IPS-18c (cell line): ENCODE measurements around the gene MCM3.

Experiments used
- H3K4me3 ChIP-seq: 2 replicates; pipeline ENCODE4 v1.7.0; 2013; ENCODE audit warnings: low read depth, mild to moderate bottlenecking, low read length, moderate library complexity; ENCODE audit not compliant: insufficient read depth
- H3K9me3 ChIP-seq: one replicate; pipeline ENCODE4 v1.6.1; 2013; ENCODE audit warnings: mild to moderate bottlenecking, low read length, moderate library complexity; ENCODE audit not compliant: control insufficient read depth, insufficient read depth

Gene MCM3

DNA sequence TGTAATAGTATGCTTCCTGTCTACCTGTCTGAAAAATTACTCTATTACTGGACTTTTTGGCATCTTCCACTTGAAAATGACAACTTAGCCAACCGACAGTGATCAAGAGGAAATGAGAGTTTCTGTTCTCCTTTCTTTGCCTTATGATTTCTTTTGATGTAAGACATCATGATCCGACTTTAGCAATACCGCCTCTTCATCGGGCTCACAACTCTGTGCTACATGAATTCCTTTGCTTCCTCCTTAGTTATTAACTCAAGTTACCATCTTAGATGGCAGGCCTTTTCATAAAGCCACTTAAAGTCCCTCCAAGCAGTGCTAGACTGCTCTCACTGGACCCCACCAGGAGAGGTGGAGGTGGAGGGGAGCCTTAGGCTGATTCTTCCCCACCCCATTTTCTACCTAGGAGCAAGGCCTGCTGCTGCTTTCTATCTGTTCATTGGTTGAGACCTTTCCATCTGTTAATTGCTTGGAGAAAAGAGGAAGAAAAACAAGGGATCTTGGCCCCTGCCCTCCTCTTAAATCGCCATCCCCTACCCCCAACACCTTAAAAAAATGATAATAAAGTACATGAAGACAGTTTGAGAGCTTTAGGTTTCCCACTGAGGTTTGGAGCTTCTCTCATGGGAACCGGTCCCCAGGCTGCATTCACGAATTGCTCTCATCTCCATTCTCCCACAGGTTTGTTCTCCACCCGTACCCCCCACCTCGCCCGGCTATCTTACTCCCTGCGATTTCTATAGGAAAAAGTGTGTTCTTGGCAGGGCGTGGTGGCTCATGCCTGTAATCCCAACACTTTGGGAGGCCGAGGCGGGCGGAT lies 21.6 kb upstream of the MCM3 start:
- no peak overlapping the region for H3K4me3 ChIP-seq
- H3K9me3 ChIP-seq, result no peaks in the 10 kb centered on the region

DNA sequence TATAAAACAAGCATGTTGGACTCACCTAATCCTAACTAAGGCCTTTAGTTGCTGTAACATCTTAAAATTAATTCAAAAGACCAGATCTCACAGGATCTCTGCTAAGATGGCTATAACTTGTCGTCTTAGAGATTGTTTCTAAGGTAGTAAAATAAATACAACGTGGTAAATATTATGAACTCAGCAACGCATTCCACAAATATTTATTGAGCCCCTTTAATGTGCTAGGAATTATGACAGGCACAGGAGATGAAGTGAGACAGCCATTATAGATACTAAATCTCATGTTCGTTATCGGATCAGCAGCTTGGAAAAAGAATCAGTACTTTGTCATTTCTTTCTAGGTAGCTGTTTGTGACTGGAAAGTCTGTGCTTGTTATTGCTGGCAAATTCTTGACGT lies 20.9 kb upstream of the MCM3 start:
- H3K4me3 ChIP-seq, result no peak overlapping the region
- H3K9me3 ChIP-seq, result no peaks in the 10 kb centered on the region

DNA sequence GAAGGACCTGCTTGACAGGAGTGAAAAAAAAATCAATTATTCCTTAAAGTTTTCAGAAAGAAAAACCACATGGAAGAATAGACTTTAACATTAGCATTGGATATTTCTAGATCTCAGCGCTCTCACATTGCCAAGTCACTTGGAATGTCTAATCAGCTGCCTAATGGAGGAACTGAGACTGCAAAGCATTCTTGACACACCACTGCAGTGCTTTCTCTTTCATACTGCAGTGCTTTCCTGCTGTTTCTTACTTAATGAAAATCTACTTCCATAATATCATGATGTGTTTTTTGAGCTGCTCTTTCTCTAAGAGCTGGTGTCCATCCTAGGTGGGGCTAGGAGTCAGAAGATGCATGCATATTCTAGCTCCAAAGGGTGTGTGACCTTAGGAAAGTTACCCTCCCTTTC lies 20.4 kb upstream of the MCM3 start:
- no peaks in the 10 kb centered on the region for H3K9me3 ChIP-seq
- H3K4me3 ChIP-seq, result no peak overlapping the region

DNA sequence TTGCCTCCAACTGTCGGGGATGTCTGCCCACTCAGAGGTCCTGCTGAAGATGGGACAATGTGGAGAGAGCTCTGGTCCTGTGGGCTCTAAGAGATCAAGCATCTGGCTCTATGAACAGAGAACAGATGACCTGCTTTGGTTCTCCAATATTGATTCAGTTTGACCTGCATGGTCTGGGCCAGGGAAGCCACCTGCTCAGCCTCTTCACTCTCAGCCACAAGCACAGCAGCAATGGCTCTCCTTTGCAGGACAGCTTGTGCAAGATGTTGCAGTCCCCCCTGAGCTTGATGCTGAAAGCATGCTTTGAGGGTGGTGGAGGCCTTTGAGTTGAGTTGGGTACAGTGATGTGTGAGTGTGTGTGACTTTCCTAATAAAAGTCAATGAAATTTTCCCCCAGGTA lies 18.6 kb upstream of the MCM3 start:
- Histone ChIP-seq H3K4me3 (no peak overlapping the region), H3K9me3 (no peaks in the 10 kb centered on the region)

DNA sequence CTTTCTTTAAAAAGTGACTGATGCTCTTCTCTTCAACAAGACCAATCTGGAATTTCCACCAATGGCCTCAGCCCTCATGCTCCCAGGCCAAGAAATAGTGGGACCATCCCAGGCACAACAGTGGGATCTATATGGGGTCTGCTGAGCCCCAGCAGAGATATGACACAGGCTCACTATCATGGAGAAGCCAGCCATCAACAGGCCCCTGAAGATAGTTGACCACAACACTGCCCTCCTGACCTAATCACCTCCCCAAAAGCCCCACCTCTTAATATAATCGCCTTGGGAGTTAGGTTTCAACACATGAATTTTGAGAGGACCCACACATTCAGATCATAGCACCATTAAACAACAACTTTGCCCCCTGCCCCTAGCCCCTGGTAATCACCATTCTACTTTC lies 16.8 kb upstream of the MCM3 start:
- Histone ChIP-seq H3K4me3 (no peak overlapping the region), H3K9me3 (no peaks in the 10 kb centered on the region)

DNA sequence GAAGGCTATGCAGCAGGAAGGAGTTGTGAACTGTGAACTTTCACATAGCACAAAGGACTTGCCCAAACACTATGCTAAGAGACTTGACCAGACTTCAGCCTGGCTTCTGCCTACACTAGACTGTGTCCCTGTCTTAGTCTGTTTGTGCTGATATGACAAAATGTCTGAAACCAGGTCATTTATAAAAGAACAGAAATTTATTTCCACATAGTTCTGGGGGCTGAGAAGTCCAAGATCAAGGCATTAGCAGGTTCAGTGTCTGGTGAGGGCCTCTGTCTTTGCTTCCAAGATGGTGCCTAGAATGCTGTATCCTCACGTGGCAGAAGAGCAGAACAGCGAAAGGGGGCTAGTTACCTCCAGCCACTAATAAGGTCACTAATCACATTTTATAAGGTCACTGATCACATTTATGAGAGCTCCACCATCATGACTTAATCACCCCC lies 16.0 kb upstream of the MCM3 start:
- Histone ChIP-seq H3K4me3 (no peak overlapping the region), H3K9me3 (no peaks in the 10 kb centered on the region)

DNA sequence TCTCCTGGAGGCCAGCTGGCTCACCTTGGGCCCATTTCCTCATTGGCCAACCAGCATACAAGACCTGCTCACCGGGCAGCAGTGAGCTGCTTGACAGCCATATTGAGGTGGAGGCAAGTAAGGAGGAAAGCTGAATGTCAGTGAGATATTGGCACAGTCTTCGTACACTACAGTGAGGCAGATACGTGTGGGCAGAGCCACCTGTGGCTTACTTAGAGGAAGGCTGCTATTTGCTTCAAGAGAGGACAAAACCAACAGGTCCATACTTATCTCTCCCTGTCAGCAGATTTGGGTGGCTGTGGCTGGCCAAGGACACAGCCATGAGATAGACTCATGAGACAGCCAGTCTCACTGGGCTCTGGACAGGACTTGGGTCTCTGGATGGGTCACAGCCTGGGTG lies 15.1 kb upstream of the MCM3 start:
- H3K4me3 ChIP-seq, result no peak overlapping the region
- no peaks in the 10 kb centered on the region for H3K9me3 ChIP-seq

DNA sequence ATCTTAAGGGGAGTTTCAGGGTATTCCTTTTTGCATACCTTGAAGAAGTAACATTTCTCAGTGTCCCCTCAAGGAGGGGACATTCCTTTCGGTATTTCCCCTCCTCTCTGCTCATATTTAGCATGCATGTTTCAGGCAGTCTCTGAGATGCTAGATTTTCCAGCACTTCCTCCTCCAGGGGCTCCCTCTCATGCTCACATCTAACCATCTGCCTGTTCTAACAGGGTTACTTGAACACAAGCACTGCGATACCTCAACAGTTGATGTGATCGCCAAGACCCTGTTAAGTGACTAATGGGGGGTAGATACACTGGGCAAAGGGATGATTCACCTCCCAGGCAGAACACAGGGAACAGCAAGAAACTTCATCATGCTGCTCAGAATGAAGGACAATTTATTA lies 12.9 kb upstream of the MCM3 start:
- H3K9me3 ChIP-seq, result no peaks in the 10 kb centered on the region
- H3K4me3 ChIP-seq, result no peak overlapping the region

DNA sequence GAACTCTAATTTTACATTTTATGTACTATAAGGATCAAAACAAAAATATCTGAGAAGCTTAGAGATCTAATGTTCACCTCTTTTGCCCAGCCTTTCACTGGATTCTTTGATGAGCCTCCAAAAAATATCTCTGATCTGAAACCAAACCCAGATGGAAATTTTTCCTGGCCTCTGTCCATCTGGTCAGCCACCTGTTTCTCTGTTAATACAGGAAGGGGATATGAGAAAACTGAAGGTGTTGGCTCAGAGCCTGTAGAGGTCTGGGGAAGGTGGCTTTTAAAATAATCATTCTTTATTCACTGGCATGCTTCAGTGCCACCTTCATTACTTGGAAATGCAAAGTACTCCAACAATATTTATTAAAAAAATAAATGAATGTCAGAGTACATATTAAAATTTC lies 8.5 kb upstream of the MCM3 start:
- H3K4me3 ChIP-seq, result no peak overlapping the region
- no peaks in the 10 kb centered on the region for H3K9me3 ChIP-seq

DNA sequence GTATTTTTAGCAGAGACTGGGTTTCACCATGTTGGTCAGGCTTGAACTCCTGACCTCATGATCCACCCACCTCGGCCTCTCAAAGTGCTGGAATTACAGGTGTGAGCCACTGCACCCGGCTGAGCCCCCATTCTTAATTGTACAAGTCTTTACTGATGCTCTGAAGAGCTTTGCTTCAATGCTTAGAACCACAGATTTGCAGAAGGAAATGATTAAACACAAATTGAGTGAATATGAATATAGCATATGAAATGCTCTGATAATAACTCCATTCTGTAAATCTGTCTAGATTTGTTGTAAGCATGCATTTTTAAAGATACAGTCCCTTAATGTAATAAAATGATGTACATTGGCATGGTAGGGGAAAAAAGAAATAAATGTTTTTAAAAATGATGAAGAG lies 4.3 kb upstream of the MCM3 start:
- Histone ChIP-seq H3K4me3 (no peak overlapping the region), H3K9me3 (no peaks in the 10 kb centered on the region)

DNA sequence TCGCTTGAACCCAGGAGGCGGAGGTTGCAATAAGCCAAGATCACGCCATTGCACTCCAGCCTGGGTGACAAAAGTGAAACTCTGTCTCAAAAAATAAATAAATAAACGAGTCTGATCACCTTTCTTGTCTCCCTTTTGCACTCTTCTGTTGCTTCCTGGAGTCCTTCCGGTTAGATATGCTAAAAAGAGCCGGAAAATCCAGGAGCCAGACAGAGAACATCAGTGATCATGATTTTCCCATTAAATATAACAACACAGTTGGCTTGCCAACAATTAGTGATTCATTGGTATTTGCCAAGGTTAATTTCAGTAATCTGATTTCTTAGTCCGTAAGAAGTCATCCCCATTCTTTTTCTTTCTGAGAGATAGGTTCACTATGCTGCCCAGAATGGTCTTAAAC lies 3.7 kb upstream of the MCM3 start:
- Histone ChIP-seq H3K9me3 (no peaks in the 10 kb centered on the region), H3K4me3 (no peak overlapping the region)

DNA sequence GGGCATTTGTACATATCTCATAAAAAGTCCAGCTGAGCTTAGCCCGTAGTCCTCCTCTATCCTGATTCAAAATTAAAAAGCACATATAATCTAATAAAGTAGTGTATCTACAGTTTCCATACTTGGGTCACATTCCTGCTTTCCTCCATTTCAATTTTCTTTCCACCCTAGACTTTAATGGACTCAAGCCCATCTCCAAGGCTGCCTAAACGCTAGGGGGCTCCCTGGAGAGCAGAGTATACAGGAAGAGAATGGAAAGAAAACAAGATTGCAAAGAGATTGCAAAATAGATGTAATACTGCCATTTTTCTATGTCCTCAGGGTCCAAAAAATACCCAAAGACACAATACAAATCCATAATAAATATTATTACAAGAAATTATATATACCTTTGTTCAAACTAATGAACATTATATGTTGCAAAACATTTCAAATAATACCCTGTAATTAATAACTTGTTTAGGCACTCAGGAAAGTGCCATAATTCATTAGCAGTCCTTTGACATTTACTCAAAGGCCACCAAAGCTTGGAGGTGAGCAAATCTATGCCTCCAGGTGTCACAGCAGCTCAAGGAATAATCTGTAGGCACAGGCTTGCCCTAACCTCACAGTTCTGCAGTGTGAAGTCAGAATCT lies 2.4 kb upstream of the MCM3 start:
- H3K4me3 ChIP-seq, result no peak overlapping the region
- H3K9me3 ChIP-seq, result no peaks in the 10 kb centered on the region

DNA sequence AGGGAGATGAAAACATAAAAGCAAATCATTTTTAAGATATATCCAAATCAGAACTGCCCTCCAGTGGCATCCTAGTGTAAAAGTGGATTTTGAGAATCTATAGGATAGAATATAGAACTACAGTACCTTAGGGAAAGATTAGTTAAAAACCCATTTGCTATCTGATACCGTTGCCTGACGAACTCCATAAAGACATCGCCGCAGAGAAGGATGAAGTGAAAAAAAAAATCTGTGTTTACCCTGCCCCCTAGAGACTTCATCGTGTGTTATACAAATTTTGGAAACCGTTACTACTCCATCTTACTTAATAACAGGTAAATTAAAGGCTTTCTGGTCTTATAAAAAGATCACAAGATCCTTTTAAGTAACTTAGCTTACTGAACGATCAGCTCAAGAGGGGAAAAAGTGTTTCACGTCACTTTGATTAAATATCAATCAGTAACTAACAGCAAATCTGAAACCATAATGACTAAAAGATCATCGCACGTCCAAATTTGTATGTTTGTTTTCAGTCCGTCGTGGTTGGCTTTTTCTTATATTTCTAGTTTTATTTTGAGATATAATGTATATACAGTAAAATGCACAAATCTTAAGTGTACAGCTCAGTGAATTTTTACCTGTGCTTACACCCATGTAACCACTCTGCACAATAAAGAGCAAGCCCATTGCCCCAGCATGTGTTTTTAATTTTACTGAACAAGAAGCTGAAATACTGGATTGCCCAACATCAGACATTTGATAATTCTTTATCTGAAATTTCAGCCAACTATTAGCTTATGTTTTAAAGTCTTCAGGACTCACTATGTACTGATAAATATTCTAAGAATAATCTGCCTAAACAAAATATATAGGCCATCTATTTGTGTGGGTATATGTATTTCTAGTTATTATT lies 881 bp upstream of the MCM3 start:
- no peaks in the 10 kb centered on the region for H3K9me3 ChIP-seq
- peak overlapping the region; percentile 43; the same call in 1 of the 2 replicates for H3K4me3 ChIP-seq

DNA sequence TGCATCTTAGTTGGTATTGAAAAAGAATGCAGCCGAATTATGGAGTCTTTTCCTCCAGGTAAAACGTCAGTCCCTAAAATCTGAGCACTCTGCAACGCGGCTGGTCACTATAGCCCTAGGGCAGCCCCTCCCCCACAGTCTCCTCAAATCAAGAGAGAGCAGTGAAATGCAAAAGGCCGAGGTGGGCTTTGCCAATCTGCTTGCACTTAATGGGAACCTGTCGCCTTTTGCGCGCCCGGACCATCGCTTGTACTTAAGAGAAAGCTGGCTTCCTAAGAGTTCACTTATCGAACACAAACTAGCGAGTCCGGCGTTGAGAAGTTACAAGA lies 447 bp downstream of the MCM3 start:
- Histone ChIP-seq H3K9me3 (no peaks in the 10 kb centered on the region), H3K4me3 (peak overlapping the region; percentile 75)

DNA sequence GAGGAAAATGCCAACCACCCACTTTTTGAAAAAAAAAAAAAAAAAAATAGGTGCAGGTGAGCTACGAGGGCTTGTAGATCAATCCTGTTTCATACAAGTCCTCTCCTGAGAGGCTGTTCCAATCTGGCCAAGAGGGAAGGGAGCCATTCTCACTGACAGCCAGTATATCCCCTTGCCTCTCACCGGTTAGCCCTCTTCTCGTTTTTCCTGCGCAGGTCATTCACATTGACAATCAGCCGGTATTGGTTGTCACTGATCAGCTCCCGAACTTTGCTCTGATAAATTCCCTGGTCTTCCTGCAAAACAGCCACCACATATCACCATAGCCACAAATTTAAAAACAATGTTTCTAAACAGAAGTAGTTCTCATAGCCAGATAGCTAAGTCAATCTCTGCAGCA lies 1.4 kb downstream of the MCM3 start:
- peak overlapping the region; percentile 75 for H3K4me3 ChIP-seq
- no peaks in the 10 kb centered on the region for H3K9me3 ChIP-seq

DNA sequence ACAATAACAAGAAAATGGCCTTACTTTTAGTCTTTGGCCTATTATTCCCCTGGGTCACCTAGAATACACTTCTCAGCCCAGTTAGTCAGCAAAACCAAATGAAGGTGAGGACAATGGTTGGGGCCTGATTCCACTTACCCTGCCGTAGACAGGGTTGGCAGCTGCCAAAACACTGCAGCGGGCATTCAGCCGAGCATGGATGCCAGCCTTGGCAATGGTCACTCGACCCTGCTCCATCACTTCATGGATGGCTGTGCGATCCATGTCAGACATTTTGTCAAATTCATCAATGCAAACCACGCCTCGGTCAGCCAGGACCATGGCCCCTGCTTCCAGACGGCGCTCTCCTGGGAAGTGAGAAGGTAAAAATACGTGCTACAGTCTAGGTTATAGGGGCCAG lies 8.4 kb downstream of the MCM3 start:
- no peaks in the 10 kb centered on the region for H3K9me3 ChIP-seq
- H3K4me3 ChIP-seq, result no peak overlapping the region

DNA sequence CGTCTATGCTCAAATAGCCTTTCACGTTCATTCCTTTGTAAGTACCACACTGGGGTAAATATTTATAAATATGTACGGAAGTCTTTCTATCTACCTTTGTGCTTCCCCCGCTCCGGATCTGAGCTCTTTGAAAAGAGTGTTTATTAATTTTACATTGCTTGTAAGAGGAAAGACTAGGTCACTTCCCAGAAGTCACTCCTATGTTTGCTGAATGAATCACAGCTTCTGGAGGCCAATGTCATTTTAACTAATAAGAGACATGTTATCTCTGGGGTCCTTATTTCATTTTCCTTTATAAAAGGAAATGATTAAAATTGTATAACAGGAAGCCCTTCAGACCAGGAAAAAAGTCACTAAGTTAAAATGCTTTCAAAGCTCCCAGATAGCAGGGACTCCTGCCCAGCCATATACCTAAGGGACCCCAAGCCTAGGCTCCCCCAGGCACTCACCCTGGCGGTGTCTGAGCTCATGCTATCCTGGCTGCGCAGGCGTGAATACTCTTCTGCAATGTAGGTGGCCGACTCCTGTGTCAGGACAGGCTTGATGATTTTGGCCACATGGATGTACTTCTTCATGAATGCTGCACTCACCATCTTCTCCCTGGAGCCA lies 12.6 kb downstream of the MCM3 start:
- H3K4me3 ChIP-seq, result no peak overlapping the region

More for the DNA sequence above, 12.6 kb downstream of the MCM3 start:
- no peaks in the 10 kb centered on the region for H3K9me3 ChIP-seq
